ENCODE measurements around the gene SUCO.
"Not testable (repeated sequence)": the region's sequence is repeated elsewhere in the genome, so short reads cannot be mapped to it uniquely, and the experiment has no call there.

The SUCO gene

GRCh38 chr1:172595066-172595465 is 62.1 kb downstream of the SUCO start:
- Mint-ChIP-seq H3K4me1 (peaks cover 2 to 16% of the 10 kb centered on the region in 2 donors), H3K36me3 (peaks cover 62 to 76% of the 10 kb centered on the region in 2 donors)
- not testable (repeated sequence) for DNase-seq; H3K9me3 Mint-ChIP-seq; H3K27me3 Mint-ChIP-seq; H3K27ac Mint-ChIP-seq; H3K4me3 Mint-ChIP-seq; ATAC-seq (replicated peaks)

- ATAC-seq (replicated peaks); H3K27me3 Mint-ChIP-seq; H3K27ac Mint-ChIP-seq; H3K9me3 Mint-ChIP-seq; H3K4me3 Mint-ChIP-seq; DNase-seq: not testable (repeated sequence)
- peaks cover 2 to 16% of the 10 kb centered on the region in 2 donors for H3K4me1 Mint-ChIP-seq
- H3K36me3 Mint-ChIP-seq, result peaks cover 57 to 74% of the 10 kb centered on the region in 2 donors
These were observed 63.8 kb downstream of the SUCO start for GRCh38 chr1:172596782-172597181.

GRCh38 chr1:172599912-172600311 is 67.0 kb downstream of the SUCO start:
- ATAC-seq (replicated peaks) (no peak), DNase-seq (no peak)
- Mint-ChIP-seq H3K9me3 (peaks cover 0 to 7% of the 10 kb centered on the region in 2 donors), H3K27me3 (no peaks in the 10 kb centered on the region), H3K27ac (no peak overlapping the region), H3K4me1 (no peaks in the 10 kb centered on the region), H3K36me3 (peaks cover 31 to 53% of the 10 kb centered on the region in 2 donors), H3K4me3 (no peak overlapping the region)

GRCh38 chr1:172600615-172601014 is 67.7 kb downstream of the SUCO start:
- peaks cover 26 to 46% of the 10 kb centered on the region in 2 donors for H3K36me3 Mint-ChIP-seq
- H3K27me3 Mint-ChIP-seq, result no peaks in the 10 kb centered on the region
- DNase-seq (no peak), ATAC-seq (replicated peaks) (no peak)
- H3K27ac Mint-ChIP-seq, result no peak overlapping the region
- H3K4me1 Mint-ChIP-seq, result no peaks in the 10 kb centered on the region
- H3K9me3 Mint-ChIP-seq, result peaks cover 0 to 5% of the 10 kb centered on the region in 2 donors
- H3K4me3 Mint-ChIP-seq, result no peak overlapping the region

- ATAC-seq (replicated peaks), result no peak
- H3K4me3 Mint-ChIP-seq, result no peak overlapping the region
- H3K9me3 Mint-ChIP-seq, result peaks cover 0 to 2% of the 10 kb centered on the region in 2 donors
- no peak overlapping the region for H3K27ac Mint-ChIP-seq
- peaks cover 21 to 41% of the 10 kb centered on the region in 2 donors for H3K36me3 Mint-ChIP-seq
- H3K4me1 Mint-ChIP-seq, result no peaks in the 10 kb centered on the region
- no peaks in the 10 kb centered on the region for H3K27me3 Mint-ChIP-seq
- DNase-seq, result no peak
These were observed 68.2 kb downstream of the SUCO start for GRCh38 chr1:172601046-172601630.

- Mint-ChIP-seq H3K36me3 (peaks cover 9 to 35% of the 10 kb centered on the region in 2 donors), H3K4me1 (no peaks in the 10 kb centered on the region), H3K27ac (no peak overlapping the region), H3K9me3 (no peaks in the 10 kb centered on the region), H3K4me3 (no peak overlapping the region), H3K27me3 (no peaks in the 10 kb centered on the region)
- ATAC-seq (replicated peaks) (no peak), DNase-seq (no peak)
These were observed 69.8 kb downstream of the SUCO start for GRCh38 chr1:172602706-172603105.

GRCh38 chr1:172603816-172604215 is 70.9 kb downstream of the SUCO start:
- H3K27ac Mint-ChIP-seq, result peak overlapping the region; percentile 20
- no peaks in the 10 kb centered on the region for H3K27me3 Mint-ChIP-seq
- H3K4me1 Mint-ChIP-seq, result no peaks in the 10 kb centered on the region
- DNase-seq (no peak), ATAC-seq (replicated peaks) (no peak)
- H3K36me3 Mint-ChIP-seq, result peaks cover 7 to 26% of the 10 kb centered on the region in 2 donors
- no peaks in the 10 kb centered on the region for H3K9me3 Mint-ChIP-seq
- H3K4me3 Mint-ChIP-seq, result no peak overlapping the region

GRCh38 chr1:172605641-172606040 is 72.7 kb downstream of the SUCO start:
- H3K36me3 Mint-ChIP-seq, result peaks cover 16 to 38% of the 10 kb centered on the region in 2 donors
- no peaks in the 10 kb centered on the region for H3K27me3 Mint-ChIP-seq
- H3K4me1 Mint-ChIP-seq, result no peaks in the 10 kb centered on the region
- H3K27ac Mint-ChIP-seq, result no peak overlapping the region
- H3K4me3 Mint-ChIP-seq, result no peak overlapping the region
- H3K9me3 Mint-ChIP-seq, result no peaks in the 10 kb centered on the region
- ATAC-seq (replicated peaks) (no peak), DNase-seq (no peak)

GRCh38 chr1:172607145-172607544 is 74.2 kb downstream of the SUCO start:
- Mint-ChIP-seq H3K9me3 (no peaks in the 10 kb centered on the region), H3K27me3 (no peaks in the 10 kb centered on the region), H3K4me3 (no peak overlapping the region), H3K27ac (no peak overlapping the region), H3K36me3 (peaks cover 20 to 36% of the 10 kb centered on the region in 2 donors), H3K4me1 (no peaks in the 10 kb centered on the region)
- DNase-seq (no peak), ATAC-seq (replicated peaks) (no peak)

- H3K36me3 Mint-ChIP-seq, result peaks cover 20 to 41% of the 10 kb centered on the region in 2 donors
- H3K27ac Mint-ChIP-seq, result no peak overlapping the region
- ATAC-seq (replicated peaks), result no peak
- no peak overlapping the region for H3K4me3 Mint-ChIP-seq
- DNase-seq, result no peak
- no peaks in the 10 kb centered on the region for H3K9me3 Mint-ChIP-seq
- H3K4me1 Mint-ChIP-seq, result no peaks in the 10 kb centered on the region
- no peaks in the 10 kb centered on the region for H3K27me3 Mint-ChIP-seq
These were observed 75.2 kb downstream of the SUCO start for GRCh38 chr1:172608098-172608601.

- no peaks in the 10 kb centered on the region for H3K9me3 Mint-ChIP-seq
- H3K27ac Mint-ChIP-seq, result no peak overlapping the region
- peaks cover 20 to 36% of the 10 kb centered on the region in 2 donors for H3K36me3 Mint-ChIP-seq
- DNase-seq, result no peak
- H3K4me3 Mint-ChIP-seq, result no peak overlapping the region
- peak; percentile 57 to 60 for ATAC-seq (replicated peaks)
- no peaks in the 10 kb centered on the region for H3K27me3 Mint-ChIP-seq
- no peaks in the 10 kb centered on the region for H3K4me1 Mint-ChIP-seq
These were observed 76.6 kb downstream of the SUCO start for GRCh38 chr1:172609528-172609927.

- H3K4me1 Mint-ChIP-seq, result no peaks in the 10 kb centered on the region
- no peak for ATAC-seq (replicated peaks)
- H3K36me3 Mint-ChIP-seq, result peaks cover 16 to 30% of the 10 kb centered on the region in 2 donors
These were observed 79.5 kb downstream of the SUCO start for GRCh38 chr1:172612478-172612877.

GRCh38 chr1:172613294-172613693 is 80.3 kb downstream of the SUCO start:
- Mint-ChIP-seq H3K4me3 (no peak overlapping the region), H3K36me3 (peaks cover 16 to 30% of the 10 kb centered on the region in 2 donors), H3K9me3 (peaks cover 6 to 17% of the 10 kb centered on the region in 2 donors), H3K4me1 (no peaks in the 10 kb centered on the region), H3K27ac (no peak overlapping the region), H3K27me3 (no peaks in the 10 kb centered on the region)
- DNase-seq (no peak), ATAC-seq (replicated peaks) (no peak)

More at GRCh38 chr1:172612478-172612877, 79.5 kb downstream of the SUCO start:
- Mint-ChIP-seq H3K27me3 (no peaks in the 10 kb centered on the region), H3K27ac (no peak overlapping the region), H3K9me3 (peaks cover 4 to 14% of the 10 kb centered on the region in 2 donors), H3K4me3 (no peak overlapping the region)
- no peak for DNase-seq

GRCh38 chr1:172616195-172616594 is 83.2 kb downstream of the SUCO start:
- H3K4me3 Mint-ChIP-seq, result no peak overlapping the region
- H3K36me3 Mint-ChIP-seq, result peaks cover 12 to 24% of the 10 kb centered on the region in 2 donors
- no peaks in the 10 kb centered on the region for H3K27me3 Mint-ChIP-seq
- DNase-seq (no peak), ATAC-seq (replicated peaks) (no peak)
- peaks cover 14 to 26% of the 10 kb centered on the region in 2 donors for H3K9me3 Mint-ChIP-seq
- H3K27ac Mint-ChIP-seq, result no peak overlapping the region
- H3K4me1 Mint-ChIP-seq, result no peaks in the 10 kb centered on the region

- Mint-ChIP-seq H3K27me3 (no peaks in the 10 kb centered on the region), H3K27ac (no peak overlapping the region), H3K9me3 (peaks cover 18 to 30% of the 10 kb centered on the region in 2 donors), H3K4me1 (no peaks in the 10 kb centered on the region), H3K36me3 (peaks cover 7 to 24% of the 10 kb centered on the region in 2 donors), H3K4me3 (no peak overlapping the region)
- ATAC-seq (replicated peaks), result no peak
- no peak for DNase-seq
These were observed 83.7 kb downstream of the SUCO start for GRCh38 chr1:172616636-172617035.
